GM18505 (cell line): ENCODE data around the gene TACC2.
"Not testable (repeated sequence)": the region's sequence is repeated elsewhere in the genome, so short reads cannot be mapped to it uniquely, and the experiment has no call there.

Experiments used
- ATAC-seq: cut with Tn5 transposase; IDR thresholded peaks from one replicate; pipeline ENCODE4 v1.9.1; 2021; ENCODE audit not compliant: unreplicated experiment
- POLR2A ChIP-seq: IDR thresholded peaks from 4 replicates; pipeline ENCODE4 v1.6.1; 2011; ENCODE audit warnings: borderline replicate concordance; ENCODE audit not compliant: insufficient read depth, insufficient read length; ENCODE audit errors: extremely low read depth

Gene TACC2

GRCh38 chr10:122010405-122011050 lies 21.6 kb downstream of the TACC2 start:
- no peak for TF ChIP-seq POLR2A

GRCh38 chr10:122012731-122013130 lies 23.8 kb downstream of the TACC2 start:
- ATAC-seq = no peak
- no peak for TF ChIP-seq POLR2A

More at GRCh38 chr10:122010405-122011050, 21.6 kb downstream of the TACC2 start:
- no peak for ATAC-seq

- TF ChIP-seq POLR2A = no peak
Measured at GRCh38 chr10:122013311-122013780, 24.4 kb downstream of the TACC2 start.

DNA sequence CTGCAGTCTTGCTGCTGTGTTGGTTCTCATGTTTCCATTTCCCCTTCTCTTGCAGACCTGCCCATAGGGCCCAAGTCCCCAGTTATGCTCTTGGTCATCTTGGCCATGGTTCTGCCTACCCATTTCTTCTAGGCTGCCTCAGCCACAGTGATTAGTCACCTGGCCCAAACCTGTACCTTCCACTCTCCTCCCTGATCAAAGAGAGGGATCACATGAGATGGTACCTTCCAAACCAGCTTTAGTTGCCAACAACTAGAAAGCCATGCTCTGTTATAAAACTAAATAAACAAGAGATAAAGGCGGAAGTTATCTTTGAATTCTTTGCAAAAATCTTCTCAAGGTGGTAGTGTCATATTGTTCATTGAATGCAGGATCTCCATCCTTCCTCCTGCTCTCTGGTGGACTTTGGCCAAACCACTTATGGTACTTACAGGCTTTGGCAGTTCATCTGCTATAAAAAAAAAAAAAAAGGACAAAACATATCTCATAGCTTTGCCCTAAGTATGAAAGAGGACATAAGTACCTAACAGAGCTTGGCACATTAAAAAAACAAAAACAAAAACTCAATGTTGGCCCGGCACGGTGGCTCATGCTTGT lies 25.8 kb downstream of the TACC2 start:
- TF ChIP-seq POLR2A = no peak
- ATAC-seq = no peak

More at GRCh38 chr10:122013311-122013780, 24.4 kb downstream of the TACC2 start:
- no peak for ATAC-seq

DNA sequence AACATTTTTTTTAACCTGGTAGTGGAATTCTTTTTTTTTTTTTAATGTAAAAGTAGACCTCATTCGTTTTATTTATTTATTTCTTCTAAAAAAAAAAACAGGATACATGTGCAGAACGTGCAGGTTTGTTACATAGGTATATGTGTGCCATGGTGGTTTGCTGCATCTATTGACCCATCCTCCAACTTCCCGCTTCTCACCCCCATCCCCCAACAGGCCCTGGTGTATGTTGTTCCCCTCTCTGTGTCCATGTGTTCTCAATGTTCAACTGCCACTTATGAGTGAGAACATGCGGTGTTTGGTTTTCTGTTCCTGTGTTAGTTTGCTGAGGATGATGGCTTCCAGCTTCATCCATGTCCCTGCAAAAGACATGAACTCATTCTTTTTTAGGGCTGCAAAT lies 29.0 kb downstream of the TACC2 start:
- not testable (repeated sequence) for ATAC-seq

DNA sequence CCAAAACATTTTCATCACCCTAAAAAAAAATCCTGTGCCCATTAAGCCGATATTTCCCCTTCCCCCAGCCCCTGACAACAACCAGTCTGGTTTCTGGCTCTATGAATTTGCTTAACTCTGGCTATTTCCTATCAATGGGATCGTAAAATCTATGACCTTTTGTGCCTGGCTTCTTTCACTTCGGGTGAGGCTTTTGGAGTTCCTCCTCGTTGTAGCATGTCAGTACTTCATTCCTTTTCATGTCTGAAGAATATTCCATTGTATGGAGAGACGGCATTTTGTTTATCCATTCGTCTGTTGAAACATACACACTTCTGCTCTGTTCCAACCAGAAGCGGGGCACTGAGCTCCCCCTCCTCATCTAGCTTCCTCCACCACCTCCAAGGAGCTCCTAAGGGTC lies 29.5 kb downstream of the TACC2 start:
- no peak for TF ChIP-seq POLR2A
- no peak for ATAC-seq

- ATAC-seq = no peak
- no peak for TF ChIP-seq POLR2A
Measured at GRCh38 chr10:122018951-122019413, 30.0 kb downstream of the TACC2 start.

GRCh38 chr10:122019414-122019975 lies 30.5 kb downstream of the TACC2 start:
- no peak for TF ChIP-seq POLR2A
- no peak for ATAC-seq

GRCh38 chr10:122020226-122020625 lies 31.3 kb downstream of the TACC2 start:
- no peak for TF ChIP-seq POLR2A
- ATAC-seq = no peak

DNA sequence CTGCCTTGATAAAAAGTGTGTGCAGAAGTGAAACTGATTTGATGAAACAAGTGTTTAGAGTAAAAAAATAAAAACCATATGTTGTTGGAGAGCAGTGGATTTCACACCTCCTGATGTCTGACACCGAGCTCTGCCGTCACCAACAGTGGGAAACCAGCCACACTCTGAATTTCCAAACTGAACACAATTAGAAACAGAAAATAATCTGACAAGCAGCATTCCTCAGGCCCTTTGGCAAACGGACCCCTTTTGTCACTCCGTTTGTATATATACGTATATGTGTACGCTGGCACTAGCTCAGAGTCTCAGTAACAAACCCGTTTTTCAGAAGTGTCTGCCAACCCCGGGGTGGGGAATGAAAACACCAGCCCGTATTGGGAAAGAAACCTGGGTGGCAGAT lies 32.4 kb downstream of the TACC2 start:
- no peak for ATAC-seq
- no peak for TF ChIP-seq POLR2A

GRCh38 chr10:122021828-122022227 lies 32.9 kb downstream of the TACC2 start:
- TF ChIP-seq POLR2A = no peak
- no peak for ATAC-seq

- ATAC-seq = no peak
- TF ChIP-seq POLR2A = no peak
Measured at GRCh38 chr10:122022276-122022675, 33.3 kb downstream of the TACC2 start.

DNA sequence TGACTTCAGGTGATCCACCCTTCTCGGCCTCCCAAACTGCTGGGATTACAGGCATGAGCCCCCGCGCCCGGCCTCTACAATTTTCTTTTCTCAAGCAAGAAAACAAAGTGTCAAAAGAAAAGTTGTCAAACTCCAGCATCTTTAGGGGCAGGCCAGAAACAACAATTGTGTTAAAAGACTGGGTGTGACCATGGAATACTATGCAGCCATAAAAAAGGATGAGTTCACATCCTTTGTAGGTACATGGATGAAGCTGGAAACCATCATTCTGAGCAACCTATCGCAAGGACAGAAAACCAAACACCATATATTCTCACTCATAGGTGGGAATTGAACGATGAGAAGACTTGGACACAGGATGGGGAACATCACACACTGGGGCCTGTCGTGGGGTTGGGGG lies 34.3 kb downstream of the TACC2 start:
- not testable (repeated sequence) for ATAC-seq

- no peak for ATAC-seq
- TF ChIP-seq POLR2A = no peak
Measured at GRCh38 chr10:122029499-122030199, 40.7 kb downstream of the TACC2 start.

- TF ChIP-seq POLR2A = no peak
- ATAC-seq = no peak
Measured at GRCh38 chr10:122030200-122030552, 41.2 kb downstream of the TACC2 start.
